GM21381 (cell line): ENCODE measurements around the gene GOLGA8G.
"Not testable (repeated sequence)": the region's sequence is repeated elsewhere in the genome, so short reads cannot be mapped to it uniquely, and the experiment has no call there.

Source experiments
- ATAC-seq: cut with Tn5 transposase; IDR thresholded peaks from one replicate; pipeline ENCODE4 v1.9.1; 2021; ENCODE audit warnings: mild to moderate bottlenecking, moderate library complexity; ENCODE audit not compliant: unreplicated experiment

Gene GOLGA8G

GRCh38 chr15:28532954-28533353, at the start of gene GOLGA8G:
Gene GOLGA8G, minus strand, starts transcription at chr15:28532971. Its CDS starts 62 bp downstream, at chr15:28532909.
- ATAC-seq = not testable (repeated sequence)

- ATAC-seq = not testable (repeated sequence)
Observed at GRCh38 chr15:28573351-28573750, 40.6 kb upstream of the GOLGA8G start.

GRCh38 chr15:28553268-28553667, 20.5 kb upstream of the GOLGA8G start, which contains the start of gene GOLGA6L25:
Gene GOLGA6L25, plus strand, starts transcription at chr15:28553568. Its CDS starts 61 bp downstream, at chr15:28553629.
- ATAC-seq = not testable (repeated sequence)

- ATAC-seq = not testable (repeated sequence)
Observed at GRCh38 chr15:28515208-28515607, 17.6 kb downstream of the GOLGA8G start.

GRCh38 chr15:28514128-28514527, 18.6 kb downstream of the GOLGA8G start:
- ATAC-seq = not testable (repeated sequence)

- ATAC-seq = not testable (repeated sequence)
Observed at GRCh38 chr15:28508217-28508889, 24.4 kb downstream of the GOLGA8G start.

GRCh38 chr15:28481340-28481739, 51.4 kb downstream of the GOLGA8G start:
- not testable (repeated sequence) for ATAC-seq
